Measurements from ENCODE around the gene ADD3.

Gene ADD3

DNA sequence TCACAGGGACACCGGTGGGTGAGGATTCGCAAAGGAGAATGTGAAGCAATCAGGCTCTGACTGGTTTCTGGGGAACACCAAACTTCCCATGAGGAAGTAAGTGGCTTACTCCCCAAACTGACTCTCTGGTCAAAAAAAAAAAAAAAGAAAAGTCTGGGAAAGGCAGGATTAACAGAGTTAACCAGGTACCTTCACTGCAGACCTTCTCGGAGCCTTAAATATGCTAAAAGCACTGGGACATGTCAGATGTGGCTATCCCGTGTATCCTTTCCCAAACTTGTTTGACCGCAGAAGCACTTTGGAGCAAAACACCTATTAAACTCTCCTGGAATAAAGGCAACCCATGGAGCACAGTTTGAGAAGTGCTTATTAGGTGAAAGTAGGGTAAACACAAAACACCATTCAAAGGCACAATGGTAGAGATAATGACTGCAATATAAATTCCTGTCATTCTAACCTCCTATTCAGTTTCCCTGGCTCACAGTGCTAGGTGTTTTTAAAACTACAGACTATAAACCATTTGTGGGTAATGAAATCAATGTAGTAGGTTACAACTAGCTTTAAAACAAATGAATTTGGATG is 155.5 kb downstream of the ADD3 start:
- no peak for DNase-seq (ENCODE audit: low read depth, low spot score)
- H3K4me3 ChIP-seq (ENCODE audit: low read length): no peak overlapping the region

DNA sequence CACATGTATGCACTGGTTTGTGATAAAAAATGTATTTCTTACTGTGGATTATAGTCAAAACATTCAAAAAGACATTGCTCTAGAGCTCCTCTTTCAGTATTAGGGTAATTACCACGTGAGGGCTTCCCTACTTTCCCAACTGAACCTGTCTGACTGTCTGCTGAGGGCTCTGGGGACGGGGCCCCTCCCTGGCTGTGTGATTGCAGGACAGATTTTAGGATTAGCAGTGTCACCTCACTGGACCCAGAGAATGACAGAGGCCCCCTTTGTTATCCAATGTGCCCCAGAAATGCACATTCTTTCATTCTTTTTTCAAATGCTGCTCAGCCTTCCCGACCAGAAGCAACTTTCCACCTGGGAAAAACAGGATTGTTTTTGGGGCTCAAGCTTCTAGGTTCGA is 156.1 kb downstream of the ADD3 start:
- no peak overlapping the region for H3K4me3 ChIP-seq (ENCODE audit: low read length)
- DNase-seq (ENCODE audit: low read depth, low spot score): no peak

DNA sequence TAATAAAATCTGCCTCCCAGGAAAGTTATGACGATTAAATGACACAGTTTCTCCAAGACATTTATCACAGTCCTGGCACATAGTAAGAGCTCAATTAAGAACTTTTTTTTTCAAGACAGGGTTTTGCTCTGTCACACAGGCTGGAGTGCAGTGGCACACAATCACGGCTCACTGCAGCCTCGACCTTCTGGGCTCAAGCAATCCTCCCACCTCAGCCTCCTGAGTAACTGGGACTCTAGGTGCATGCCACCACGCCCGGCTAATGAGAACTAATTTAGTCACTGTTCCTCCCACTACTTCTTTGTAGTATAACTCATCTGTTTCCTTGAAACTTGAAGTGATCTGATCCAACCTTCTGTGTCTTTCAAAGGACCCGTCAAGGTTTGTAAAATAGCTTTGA is 157.5 kb downstream of the ADD3 start:
- DNase-seq (ENCODE audit: low read depth, low spot score): no peak
- no peak overlapping the region for H3K4me3 ChIP-seq (ENCODE audit: low read length)

DNA sequence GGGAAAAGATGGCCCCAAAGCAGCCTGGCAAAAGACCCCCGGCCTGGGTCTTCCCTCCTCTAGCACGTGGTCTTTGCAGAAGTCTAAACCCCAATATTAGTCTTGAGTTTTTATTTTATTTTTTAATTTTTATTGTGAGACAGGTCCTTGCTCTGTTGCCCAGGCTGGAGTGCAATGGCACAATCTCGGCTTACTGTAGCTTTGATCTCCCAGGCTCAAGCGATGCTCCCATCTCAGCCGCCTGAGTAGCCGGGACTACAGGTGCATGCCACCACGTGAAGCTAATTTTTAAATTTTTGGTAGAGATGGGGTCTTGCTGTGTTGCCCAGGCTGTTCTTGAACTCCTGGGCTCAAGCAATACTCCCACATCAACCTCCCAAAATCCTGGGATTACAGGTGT is 159.4 kb downstream of the ADD3 start:
- no peak overlapping the region for H3K4me3 ChIP-seq (ENCODE audit: low read length)
- no peak for DNase-seq (ENCODE audit: low read depth, low spot score)

DNA sequence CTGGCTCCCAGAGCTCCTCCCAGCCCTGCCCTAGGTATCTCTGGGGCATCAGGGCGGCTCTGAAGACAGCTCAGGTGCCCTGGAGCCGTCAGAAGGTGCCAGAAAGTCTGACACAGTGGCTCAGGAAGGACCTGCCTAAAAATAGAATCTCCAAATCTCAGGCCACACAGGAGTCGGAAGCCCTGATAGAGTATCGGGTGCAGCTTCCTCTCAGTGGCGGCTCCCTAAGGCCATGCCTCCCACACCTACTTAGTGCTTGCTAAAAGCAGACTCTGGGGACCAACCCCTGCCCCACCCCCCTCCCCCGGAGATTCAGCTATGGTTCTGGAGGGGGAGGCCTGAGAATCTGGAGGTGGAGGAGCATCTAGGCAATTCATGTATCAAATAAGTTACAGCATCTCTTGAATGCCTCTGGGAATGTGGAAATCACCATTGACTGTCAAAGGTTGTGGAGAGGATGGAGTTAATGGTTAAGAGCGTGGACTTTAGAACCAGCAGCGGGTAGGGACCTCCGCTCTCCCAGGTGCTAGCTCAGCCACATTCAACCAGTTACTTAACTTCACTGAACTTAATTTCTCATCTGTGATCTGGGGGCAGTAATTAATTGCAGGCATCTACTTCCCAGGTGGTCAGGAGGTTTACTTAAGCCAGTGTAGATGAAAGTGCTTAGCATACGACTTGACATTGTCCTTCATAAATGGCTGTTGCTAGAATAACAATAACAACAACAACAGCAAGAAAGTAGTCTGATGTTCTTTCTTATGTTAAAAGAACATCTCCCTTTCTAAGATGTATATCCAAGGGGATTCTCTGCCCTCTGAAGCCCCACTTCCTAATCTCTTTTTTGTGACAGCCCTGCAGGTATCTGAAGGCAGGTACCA is 161.1 kb downstream of the ADD3 start:
- no peak for DNase-seq (ENCODE audit: low read depth, low spot score)
- no peak overlapping the region for H3K4me3 ChIP-seq (ENCODE audit: low read length)

DNA sequence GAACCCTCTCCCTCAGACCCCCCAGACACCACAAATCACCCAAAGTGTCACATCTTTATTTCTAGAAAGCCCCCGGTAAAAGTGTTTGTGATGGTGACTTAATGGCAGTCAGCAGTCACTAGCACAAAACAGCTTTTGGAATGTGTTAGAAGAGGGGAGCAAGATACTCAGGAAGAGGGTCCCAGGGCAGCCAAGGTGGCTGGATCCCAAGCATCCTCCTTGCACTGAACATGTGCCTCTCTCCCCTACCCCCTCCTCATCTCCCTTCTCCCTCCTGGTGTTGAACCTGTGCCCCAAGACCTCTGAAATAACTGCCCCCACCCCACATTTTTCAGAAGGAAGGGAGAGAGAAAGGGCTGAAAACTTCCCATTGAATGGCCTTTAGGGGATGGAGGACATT is 161.8 kb downstream of the ADD3 start:
- no peak for DNase-seq (ENCODE audit: low read depth, low spot score)
- H3K4me3 ChIP-seq (ENCODE audit: low read length): no peak overlapping the region

DNA sequence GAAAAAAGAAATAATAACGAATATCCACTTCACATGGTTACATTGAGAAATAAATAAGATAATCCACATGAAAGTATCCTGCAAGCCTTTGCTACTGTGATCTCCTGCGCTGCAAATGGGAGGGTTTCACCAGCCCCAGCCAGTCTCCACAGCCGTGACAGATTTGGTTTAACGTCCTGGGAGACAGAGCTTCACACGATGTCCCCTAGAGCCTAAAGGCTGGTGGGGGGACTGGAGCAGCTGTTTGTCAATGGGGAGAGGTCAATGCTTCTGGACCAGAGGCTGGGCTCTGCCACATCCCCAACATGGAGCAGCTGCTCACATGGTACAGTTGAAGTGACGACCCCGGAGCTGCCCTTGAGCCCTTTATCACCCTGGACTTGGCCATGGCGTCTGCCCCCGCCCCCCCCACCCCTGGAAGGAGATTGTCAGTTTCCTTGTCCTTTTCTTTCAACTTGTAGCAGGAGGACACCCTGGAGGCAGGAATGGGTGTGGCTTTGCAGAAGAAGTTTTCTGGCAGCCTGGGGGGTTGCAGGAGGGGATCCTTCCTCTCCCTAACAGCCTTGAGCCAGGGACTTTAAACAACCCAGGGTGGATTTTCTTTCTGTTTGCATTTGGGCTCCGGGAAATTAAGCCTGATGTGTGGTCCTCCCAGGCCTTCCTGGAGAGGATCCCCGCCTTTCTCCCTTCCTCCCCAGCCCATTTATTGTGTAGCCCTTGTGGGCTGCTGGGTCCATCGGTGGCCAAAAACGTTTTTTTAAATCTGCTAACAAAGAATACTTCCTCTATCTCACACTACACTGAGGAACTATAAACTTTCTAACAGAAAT is 162.6 kb downstream of the ADD3 start:
- H3K4me3 ChIP-seq (ENCODE audit: low read length): no peak overlapping the region
- DNase-seq (ENCODE audit: low read depth, low spot score): no peak

DNA sequence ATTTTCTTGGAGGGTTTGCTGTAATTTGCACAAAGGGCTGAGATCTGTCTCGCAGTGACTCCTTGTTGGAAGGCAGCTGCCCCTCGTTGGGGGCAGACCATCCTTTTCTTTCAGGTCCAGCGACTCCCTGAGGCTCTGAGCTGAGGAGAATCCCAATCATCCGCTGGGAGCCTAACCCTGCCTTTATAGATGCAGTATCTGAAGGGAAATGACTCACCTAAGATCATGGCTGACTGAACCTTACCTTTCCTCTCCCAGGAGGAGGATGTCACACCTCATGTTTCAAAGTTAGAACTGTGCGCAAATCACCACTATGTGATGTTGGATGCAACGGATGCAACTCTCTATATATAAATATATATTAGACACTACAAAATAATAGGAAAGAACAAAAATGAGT is 163.2 kb downstream of the ADD3 start:
- DNase-seq (ENCODE audit: low read depth, low spot score): no peak

DNA sequence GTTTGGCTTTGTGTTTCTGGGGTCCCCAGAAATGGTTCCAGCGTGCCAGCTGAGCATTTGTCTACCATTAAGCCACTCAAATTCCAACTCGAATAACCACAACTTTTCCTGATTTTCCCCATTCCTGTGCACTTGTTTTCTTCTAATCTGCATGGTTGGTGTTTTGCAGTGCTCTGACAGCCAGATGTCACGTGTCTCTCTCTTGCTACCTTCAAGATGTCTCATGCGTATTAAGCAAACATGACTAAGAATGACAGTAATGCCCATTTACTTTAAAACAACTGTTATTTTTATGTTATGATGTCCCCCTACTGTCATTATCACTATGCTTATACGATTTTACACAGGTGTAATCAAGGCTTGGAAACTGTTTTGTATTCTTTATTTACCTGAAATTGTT is 164.4 kb downstream of the ADD3 start:
- no peak for DNase-seq (ENCODE audit: low read depth, low spot score)
- no peak overlapping the region for H3K4me3 ChIP-seq (ENCODE audit: low read length)

More for the DNA sequence above, 163.2 kb downstream of the ADD3 start:
- no peak overlapping the region for H3K4me3 ChIP-seq (ENCODE audit: low read length)

DNA sequence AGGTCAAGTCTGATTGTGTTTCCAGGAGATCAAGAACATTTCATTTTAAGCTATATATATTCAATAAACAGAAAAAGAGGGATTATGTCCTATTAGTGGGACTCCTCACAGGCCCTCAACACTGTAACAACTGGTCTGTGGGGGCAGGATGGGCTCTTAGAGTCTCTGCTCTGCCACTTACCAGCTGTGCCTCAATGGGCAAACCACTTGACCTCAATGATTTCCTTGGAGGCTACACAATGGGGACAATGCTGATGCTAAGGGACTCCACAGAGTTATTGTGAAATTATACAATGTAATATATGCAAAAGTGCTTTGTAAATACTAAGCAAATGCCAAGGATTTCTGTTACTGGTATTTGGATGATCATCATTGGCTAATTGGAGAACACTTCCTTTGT is 166.4 kb downstream of the ADD3 start:
- H3K4me3 ChIP-seq (ENCODE audit: low read length): no peak overlapping the region
- DNase-seq (ENCODE audit: low read depth, low spot score): no peak

DNA sequence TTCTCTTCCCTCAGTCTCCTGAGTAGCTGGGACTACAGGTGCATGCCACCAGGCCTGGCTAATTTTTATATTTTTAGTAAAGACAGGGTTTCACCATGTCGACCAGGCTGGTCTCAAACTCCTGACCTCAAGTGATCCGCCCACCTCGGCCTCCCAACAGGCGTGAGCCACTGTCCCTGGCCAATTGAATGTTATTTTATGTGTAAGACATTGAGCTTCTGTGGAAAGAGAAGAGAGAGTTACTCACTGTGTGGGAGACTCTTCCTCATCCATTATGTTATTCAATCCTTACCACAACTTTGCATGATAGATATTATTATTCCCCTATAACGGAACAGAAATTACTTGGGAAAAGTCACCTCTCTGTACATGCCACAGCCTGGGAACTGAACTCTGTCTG is 167.0 kb downstream of the ADD3 start:
- no peak for DNase-seq (ENCODE audit: low read depth, low spot score)
- no peak overlapping the region for H3K4me3 ChIP-seq (ENCODE audit: low read length)

DNA sequence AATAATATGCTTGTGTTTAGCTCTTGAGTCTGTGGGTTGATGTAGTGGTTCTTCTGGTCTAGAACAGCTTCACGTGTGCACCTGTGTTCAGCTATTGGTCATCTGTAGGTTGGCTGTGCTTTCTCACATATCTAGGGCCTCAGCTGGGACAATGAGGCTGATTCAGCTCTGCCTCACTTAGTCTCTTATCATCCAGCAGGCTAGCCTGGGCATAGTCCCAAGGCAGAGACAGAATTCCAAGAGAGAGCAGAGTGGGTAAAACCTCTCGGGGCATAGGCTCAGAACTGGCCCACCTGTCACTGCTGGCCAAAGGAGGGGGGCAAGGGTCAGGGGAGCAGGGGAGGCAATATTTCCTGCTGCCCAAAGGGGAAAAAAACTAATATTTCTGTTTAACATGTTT is 167.6 kb downstream of the ADD3 start:
- no peak overlapping the region for H3K4me3 ChIP-seq (ENCODE audit: low read length)
- no peak for DNase-seq (ENCODE audit: low read depth, low spot score)

DNA sequence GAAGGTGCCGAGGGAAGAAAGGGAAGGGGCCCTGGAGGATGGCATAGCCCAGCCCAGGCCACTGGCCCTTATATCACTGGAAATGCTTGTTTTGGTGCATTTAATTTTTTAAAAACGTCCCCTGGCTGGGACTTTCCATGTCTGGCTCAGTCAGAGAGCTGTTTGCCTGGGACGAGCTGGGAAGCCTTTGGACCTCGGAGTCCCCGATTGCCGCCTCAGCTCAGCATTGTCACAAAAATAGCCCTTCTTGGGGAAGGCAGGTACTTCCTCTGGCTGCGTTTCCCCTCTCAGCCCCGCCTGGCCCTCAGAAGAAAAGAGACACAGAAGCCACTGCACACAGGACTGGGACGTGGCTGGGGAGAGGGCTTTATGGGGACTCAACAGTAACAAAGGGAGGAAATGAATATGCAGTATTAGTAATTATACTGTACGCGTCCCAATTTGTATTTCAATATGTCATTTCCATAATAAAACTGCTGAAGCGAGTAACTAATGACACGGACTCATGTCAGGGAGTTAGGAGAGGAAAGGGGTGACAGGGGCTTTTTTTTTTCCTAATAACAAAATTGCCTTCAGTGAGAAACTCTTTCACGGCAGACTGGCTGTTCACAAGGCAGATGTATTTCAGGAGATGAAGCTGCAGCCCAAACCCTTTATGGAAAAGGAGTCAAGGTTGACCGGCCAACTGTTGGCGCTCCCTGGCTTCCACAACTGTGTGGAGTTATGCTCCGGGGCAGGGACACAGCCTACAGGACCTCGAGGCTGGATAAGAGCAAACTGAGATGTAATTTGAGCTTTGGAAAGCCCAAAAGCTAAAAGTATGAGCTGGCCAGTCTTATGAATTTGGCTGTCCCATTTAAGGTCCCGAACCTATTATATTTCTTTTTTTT is 168.6 kb downstream of the ADD3 start:
- DNase-seq (ENCODE audit: low read depth, low spot score): no peak
- no peak overlapping the region for H3K4me3 ChIP-seq (ENCODE audit: low read length)

DNA sequence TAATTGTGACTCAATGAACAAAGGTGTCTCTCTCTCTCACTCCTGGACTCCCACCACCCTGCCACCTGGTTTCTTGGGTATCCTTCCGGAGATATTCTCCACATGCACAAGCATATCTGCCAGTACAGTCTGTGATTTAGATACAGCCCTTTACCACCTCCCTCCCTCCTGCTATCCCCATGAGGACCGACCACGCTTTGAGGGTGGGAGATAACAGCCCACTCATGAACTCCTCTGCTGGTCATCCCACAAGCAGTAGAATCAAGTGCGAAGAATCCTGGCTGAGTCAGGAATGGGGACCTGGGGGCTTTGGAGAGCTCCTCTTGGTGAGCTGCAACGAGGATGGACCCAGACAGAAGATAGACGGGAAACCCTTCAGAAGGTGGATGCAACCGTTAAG is 171.4 kb downstream of the ADD3 start:
- DNase-seq (ENCODE audit: low read depth, low spot score): no peak
- no peak overlapping the region for H3K4me3 ChIP-seq (ENCODE audit: low read length)

DNA sequence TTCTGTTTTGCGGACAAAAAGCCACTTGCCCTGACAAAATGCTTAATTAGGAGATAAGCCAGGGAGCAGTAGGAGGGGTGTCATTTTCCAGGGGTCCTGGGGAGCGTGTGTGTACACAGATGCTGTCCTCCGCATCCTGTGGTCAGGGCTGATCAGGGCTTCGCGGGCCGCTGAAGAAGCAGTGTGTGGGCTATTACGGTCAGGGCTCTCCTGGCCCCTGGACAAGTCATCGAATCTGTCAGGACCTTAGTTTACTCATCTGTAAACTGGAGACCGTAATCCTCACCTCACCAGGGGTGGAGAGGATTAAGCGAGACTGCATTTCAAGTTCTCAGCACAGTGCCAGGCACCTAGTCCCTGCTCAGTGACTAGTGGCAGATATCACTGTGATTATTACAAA is 173.7 kb downstream of the ADD3 start:
- no peak for DNase-seq (ENCODE audit: low read depth, low spot score)

DNA sequence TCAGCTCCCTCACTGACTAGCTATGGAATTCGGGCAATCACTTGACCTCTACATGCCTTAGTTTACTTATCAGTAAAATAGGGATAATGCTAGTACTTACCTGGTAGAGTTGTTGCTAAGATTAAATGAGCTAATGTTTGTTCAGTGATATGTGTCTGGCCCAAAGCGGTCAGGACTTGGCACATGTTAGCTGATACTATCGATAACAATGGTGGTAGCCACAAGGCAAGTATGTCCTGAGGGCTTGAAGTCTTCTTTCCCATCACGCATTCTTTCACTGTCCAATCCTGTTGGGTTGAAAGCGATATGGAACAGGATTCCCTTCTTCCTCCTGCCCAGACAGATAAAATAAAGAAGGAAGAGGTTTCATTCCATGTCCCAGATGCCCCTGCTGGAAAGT is 174.1 kb downstream of the ADD3 start:
- no peak overlapping the region for H3K4me3 ChIP-seq (ENCODE audit: low read length)
- DNase-seq (ENCODE audit: low read depth, low spot score): no peak

More for the DNA sequence above, 173.7 kb downstream of the ADD3 start:
- no peak overlapping the region for H3K4me3 ChIP-seq (ENCODE audit: low read length)

DNA sequence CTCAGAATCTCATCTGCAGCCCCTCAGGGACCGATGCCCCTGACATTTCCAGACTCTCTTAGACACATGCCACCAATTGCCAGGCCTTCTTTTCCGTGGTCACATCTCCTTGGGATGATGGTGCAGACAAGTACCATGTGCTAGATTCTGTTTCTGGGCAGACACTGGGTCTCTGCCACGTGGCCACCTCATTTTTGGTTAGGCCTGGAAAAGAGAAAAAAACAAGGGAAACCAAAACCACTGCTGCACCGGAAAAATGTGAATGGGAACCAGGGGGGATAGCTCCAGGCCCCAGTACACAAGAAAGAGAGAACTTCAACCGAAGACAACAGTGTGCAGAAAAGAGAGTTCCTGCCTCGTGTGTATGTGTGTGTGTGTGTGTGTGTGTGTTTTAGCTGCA is 176.6 kb downstream of the ADD3 start:
- no peak for DNase-seq (ENCODE audit: low read depth, low spot score)
- no peak overlapping the region for H3K4me3 ChIP-seq (ENCODE audit: low read length)

Measured in Jurkat, Clone E6-1 (cell line).